Activated CD4-positive, alpha-beta T cell treated with anti-CD3 and anti-CD28 coated beads, Interleukin-2, amount 50 U/mL, for 16 hours (primary cell): ENCODE results near the gene OVCA2.
A peak's percentile ranks its signal among the peaks of the same experiment; 100 is the strongest.

Experiments
- DNase-seq: peaks from one replicate; pipeline ENCODE4 v3.0.0-alpha.2; 2020

The OVCA2 gene

GRCh38 chr17:2034806-2035540, 6.8 kb upstream of the OVCA2 start:
- DNase-seq: no peak

- no peak for DNase-seq
These were observed 6.0 kb upstream of the OVCA2 start for GRCh38 chr17:2035541-2036488.

- no peak for DNase-seq
These were observed 4.7 kb upstream of the OVCA2 start for GRCh38 chr17:2037155-2037554.

- no peak for DNase-seq
These were observed 1.5 kb upstream of the OVCA2 start for GRCh38 chr17:2040219-2040827.

- no peak for DNase-seq
These were observed 771 bp upstream of the OVCA2 start for GRCh38 chr17:2040942-2041560.

- DNase-seq: no peak
These were observed 597 bp downstream of the OVCA2 start for GRCh38 chr17:2042390-2042847.

GRCh38 chr17:2042933-2043332, 1.1 kb downstream of the OVCA2 start:
- DNase-seq: no peak

GRCh38 chr17:2043785-2044184, 2.0 kb downstream of the OVCA2 start:
- DNase-seq: no peak

- DNase-seq: no peak
These were observed 2.6 kb downstream of the OVCA2 start for GRCh38 chr17:2044263-2044894.

- DNase-seq: no peak
These were observed 5.8 kb downstream of the OVCA2 start for GRCh38 chr17:2047590-2047989.

GRCh38 chr17:2048805-2049204, 7.0 kb downstream of the OVCA2 start:
- no peak for DNase-seq

GRCh38 chr17:2049333-2050299, 7.8 kb downstream of the OVCA2 start:
- DNase-seq: peak; percentile 81

- peak; percentile 48 for DNase-seq
These were observed 8.7 kb downstream of the OVCA2 start for GRCh38 chr17:2050300-2051060.

GRCh38 chr17:2051061-2051932, 9.5 kb downstream of the OVCA2 start:
- no peak for DNase-seq

GRCh38 chr17:2051933-2052559, 10.2 kb downstream of the OVCA2 start:
- no peak for DNase-seq

- peak; percentile 57 for DNase-seq
These were observed 11.8 kb downstream of the OVCA2 start for GRCh38 chr17:2053380-2054261.

- DNase-seq: no peak
These were observed 12.4 kb downstream of the OVCA2 start for GRCh38 chr17:2054262-2054511.
